ENCODE data around the gene SFXN5.

SFXN5 gene

GRCh38 chr2:72949642-72950041 is 121.9 kb downstream of the SFXN5 start:
- Mint-ChIP-seq H3K4me1 (ENCODE audit: low read depth) (peaks cover 20% of the 10 kb centered on the region), H3K27me3 (ENCODE audit: low read depth) (no peaks in the 10 kb centered on the region), H3K36me3 (ENCODE audit: low read depth) (no peaks in the 10 kb centered on the region), H3K9me3 (no peaks in the 10 kb centered on the region), H3K4me3 (no peak overlapping the region), H3K27ac (no peak overlapping the region)
- DNase-seq (ENCODE audit: low spot score): no peak

DNA sequence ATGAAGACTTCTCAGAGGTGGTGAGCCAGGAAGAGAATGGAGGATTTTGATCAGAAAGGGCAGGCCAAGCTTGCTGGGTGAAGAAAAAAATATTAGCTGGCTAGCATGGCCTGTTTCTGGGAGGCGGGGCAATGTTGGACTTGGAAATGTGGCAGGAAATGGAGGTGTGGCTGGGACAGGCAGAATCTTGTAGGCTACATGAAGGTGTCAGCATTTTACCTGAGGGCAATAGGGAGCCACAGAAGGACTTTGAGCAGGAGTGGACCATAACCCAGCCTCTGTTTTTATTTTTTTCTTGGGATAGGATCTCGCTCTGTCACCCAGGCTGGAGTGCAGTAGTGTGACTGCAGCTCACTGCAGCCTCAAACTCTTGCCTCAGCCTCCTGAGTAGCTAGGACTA is 122.5 kb downstream of the SFXN5 start:
- no peaks in the 10 kb centered on the region for H3K36me3 Mint-ChIP-seq (ENCODE audit: low read depth)
- no peak for DNase-seq (ENCODE audit: low spot score)
- H3K27ac Mint-ChIP-seq: no peak overlapping the region
- no peaks in the 10 kb centered on the region for H3K27me3 Mint-ChIP-seq (ENCODE audit: low read depth)
- H3K9me3 Mint-ChIP-seq: no peaks in the 10 kb centered on the region
- peaks cover 15% of the 10 kb centered on the region for H3K4me1 Mint-ChIP-seq (ENCODE audit: low read depth)
- H3K4me3 Mint-ChIP-seq: no peak overlapping the region

- no peak overlapping the region for H3K27ac Mint-ChIP-seq
- H3K36me3 Mint-ChIP-seq (ENCODE audit: low read depth): no peaks in the 10 kb centered on the region
- H3K4me3 Mint-ChIP-seq: no peak overlapping the region
- peaks cover 7% of the 10 kb centered on the region for H3K4me1 Mint-ChIP-seq (ENCODE audit: low read depth)
- H3K9me3 Mint-ChIP-seq: no peaks in the 10 kb centered on the region
- no peaks in the 10 kb centered on the region for H3K27me3 Mint-ChIP-seq (ENCODE audit: low read depth)
- DNase-seq (ENCODE audit: low spot score): no peak
Measured at GRCh38 chr2:72947952-72948830, 123.3 kb downstream of the SFXN5 start.

DNA sequence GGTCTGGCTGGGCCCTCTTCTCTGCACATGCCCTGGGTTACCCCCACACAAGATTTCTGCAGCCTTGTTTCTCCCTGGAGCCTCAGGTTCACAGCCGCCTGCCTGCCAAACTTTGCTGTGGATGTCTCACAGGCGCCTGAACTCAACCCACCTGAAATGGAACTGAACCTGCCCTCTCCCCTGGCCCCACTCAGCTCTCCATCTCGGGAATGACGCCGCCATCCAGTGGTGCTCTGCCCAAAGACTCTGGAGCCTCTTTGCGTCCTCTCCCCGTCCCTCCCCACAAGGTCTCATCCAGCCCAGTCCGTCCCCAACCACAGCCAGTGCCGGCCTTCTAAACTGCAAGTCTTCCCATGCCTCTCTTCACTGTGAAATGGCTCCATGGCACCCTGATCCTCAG is 125.0 kb downstream of the SFXN5 start:
- H3K27ac Mint-ChIP-seq: no peak overlapping the region

DNA sequence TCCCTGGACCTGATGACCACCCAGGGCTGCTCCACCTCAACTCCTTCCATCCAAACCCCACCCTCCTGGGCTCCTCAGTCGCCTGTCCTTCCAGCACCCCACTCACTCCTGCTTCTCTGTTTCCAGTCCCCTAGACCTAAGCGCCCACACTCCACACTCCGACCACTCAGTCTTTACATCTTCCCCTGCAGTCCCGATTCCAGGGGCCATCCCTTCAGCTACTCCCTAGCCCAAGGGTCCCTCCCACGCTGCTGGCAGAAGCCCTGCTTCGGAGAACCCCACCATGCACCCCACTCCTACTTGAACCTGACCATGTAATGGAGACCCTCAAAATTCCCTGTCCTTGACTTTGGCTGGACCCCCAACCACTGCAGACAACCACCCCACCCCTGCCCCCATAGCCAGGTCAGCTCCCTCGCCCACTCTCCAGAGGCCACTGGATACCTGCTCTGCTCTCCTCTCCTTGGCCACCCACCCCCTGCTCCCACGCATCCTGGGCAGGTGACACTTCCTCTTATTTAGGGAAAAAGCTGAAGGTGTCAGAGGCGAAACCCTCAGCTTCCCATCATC is 126.0 kb downstream of the SFXN5 start:
- H3K36me3 Mint-ChIP-seq (ENCODE audit: low read depth): no peaks in the 10 kb centered on the region
- no peak for DNase-seq (ENCODE audit: low spot score)
- H3K9me3 Mint-ChIP-seq: no peaks in the 10 kb centered on the region
- H3K27me3 Mint-ChIP-seq (ENCODE audit: low read depth): no peaks in the 10 kb centered on the region
- no peak overlapping the region for H3K4me3 Mint-ChIP-seq
- H3K4me1 Mint-ChIP-seq (ENCODE audit: low read depth): peaks cover 3% of the 10 kb centered on the region
- no peak overlapping the region for H3K27ac Mint-ChIP-seq

More for the DNA sequence above, 125.0 kb downstream of the SFXN5 start:
- Mint-ChIP-seq H3K4me1 (ENCODE audit: low read depth) (peaks cover 3% of the 10 kb centered on the region), H3K4me3 (no peak overlapping the region), H3K9me3 (no peaks in the 10 kb centered on the region), H3K36me3 (ENCODE audit: low read depth) (no peaks in the 10 kb centered on the region), H3K27me3 (ENCODE audit: low read depth) (no peaks in the 10 kb centered on the region)
- DNase-seq (ENCODE audit: low spot score): no peak

DNA sequence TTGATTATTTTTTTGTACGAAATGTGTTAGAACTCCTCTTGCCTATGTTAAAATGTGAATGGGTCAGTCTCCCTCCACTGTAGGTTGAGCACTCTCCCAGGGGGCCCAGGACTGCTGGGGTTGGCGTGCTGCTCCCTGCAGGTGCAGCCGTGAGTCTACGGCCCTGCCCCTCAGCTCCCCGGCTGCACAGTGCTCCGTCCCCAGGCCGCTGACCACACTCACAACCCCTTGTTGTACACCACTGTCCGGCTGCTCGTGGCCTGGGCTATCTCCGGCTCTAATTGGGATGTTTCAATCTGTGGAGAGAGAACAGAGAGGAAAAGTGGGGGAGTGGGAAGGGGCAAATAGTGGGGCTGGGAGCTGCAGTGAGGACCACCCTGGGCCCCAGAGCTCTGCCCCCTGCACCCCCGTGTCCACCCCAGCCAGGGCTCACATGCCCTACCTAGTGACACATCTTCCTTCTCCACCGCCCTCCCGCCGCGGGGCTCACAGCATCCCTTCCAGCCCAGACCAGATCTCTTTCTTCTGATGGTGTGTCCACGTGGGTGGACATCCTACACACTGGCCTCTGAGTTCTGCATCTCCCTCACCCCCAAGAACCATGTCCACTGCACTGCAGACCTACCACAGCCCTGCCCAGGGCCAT is 126.6 kb downstream of the SFXN5 start:
- no peak overlapping the region for H3K4me3 Mint-ChIP-seq
- no peaks in the 10 kb centered on the region for H3K27me3 Mint-ChIP-seq (ENCODE audit: low read depth)
- peaks cover 3% of the 10 kb centered on the region for H3K4me1 Mint-ChIP-seq (ENCODE audit: low read depth)
- H3K27ac Mint-ChIP-seq: no peak overlapping the region
- no peaks in the 10 kb centered on the region for H3K9me3 Mint-ChIP-seq
- H3K36me3 Mint-ChIP-seq (ENCODE audit: low read depth): no peaks in the 10 kb centered on the region
- no peak for DNase-seq (ENCODE audit: low spot score)

DNA sequence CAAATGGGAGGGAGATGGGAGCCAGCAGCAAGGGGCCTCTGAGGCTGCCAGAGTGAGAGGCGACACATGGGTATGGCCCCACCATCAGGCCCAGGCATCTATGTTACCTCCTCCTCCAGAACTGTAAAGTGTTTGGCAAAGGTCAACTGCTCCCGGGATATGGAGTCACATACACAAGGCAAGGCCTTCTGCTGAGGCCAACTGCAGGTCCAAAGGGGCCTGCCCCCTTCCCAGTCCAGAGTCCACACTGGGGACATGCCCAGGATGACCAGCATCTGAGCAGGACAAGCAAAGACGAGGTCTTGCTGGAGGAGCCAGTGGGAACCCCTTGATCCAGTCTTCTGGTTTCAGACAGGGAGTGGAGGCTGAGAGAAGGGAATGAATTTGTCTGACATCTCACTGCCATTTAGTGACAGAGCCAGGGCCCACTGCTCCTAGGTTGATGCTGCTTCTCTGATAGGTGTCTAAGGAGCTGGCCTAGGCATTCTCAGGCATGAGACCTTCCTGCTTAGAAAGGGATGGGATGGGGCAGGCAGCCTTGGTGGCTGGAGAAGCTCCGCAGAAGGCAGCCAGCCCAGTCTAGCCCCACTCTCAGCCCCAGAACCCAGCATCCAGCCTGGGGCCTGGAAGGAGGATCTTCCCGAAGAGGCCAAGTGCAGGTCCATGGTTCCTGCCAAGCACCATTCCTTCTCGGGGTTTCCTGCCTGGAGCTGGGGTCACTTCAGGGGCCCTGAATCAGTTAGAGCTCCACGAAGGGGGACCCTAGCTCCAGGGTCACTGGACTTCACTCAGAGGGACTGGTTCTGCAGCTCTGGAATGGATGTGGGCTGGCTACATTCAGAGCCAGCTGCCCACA is 127.7 kb downstream of the SFXN5 start:
- Mint-ChIP-seq H3K27ac (no peak overlapping the region), H3K27me3 (ENCODE audit: low read depth) (no peaks in the 10 kb centered on the region), H3K4me1 (ENCODE audit: low read depth) (no peaks in the 10 kb centered on the region), H3K36me3 (ENCODE audit: low read depth) (no peaks in the 10 kb centered on the region), H3K4me3 (no peak overlapping the region), H3K9me3 (no peaks in the 10 kb centered on the region)
- no peak for DNase-seq (ENCODE audit: low spot score)

DNA sequence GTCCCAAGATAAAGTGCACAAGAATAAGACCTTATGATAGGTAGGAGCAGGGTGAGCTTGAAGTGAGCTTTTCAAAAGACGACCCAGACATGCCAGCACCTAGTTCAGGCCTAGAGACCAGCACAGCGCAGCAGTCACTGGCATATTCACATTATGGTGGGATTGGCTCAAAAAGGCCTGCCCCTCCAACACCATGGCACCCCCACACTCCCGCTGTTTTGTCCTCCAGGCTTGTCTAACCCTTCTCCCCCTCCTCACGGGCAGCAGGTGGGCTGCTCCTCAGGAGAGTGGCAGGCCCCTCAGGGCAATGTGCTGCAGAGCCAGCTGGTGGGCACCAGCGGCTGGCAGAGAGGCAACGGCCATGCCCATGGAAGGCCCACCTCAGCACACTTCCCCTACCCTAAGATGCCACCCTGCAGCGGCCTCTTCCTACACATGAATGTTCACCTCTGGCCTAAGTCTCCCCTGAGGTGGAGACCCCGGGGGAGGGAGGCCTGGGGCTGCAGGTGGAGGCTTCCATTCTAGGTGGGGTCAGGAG is 128.6 kb downstream of the SFXN5 start:
- Mint-ChIP-seq H3K36me3 (ENCODE audit: low read depth) (no peaks in the 10 kb centered on the region), H3K27me3 (ENCODE audit: low read depth) (no peaks in the 10 kb centered on the region), H3K27ac (no peak overlapping the region), H3K4me3 (no peak overlapping the region), H3K9me3 (no peaks in the 10 kb centered on the region), H3K4me1 (ENCODE audit: low read depth) (no peaks in the 10 kb centered on the region)
- DNase-seq (ENCODE audit: low spot score): no peak

- no peaks in the 10 kb centered on the region for H3K4me1 Mint-ChIP-seq (ENCODE audit: low read depth)
Measured at GRCh38 chr2:72942293-72942692, 129.2 kb downstream of the SFXN5 start.

DNA sequence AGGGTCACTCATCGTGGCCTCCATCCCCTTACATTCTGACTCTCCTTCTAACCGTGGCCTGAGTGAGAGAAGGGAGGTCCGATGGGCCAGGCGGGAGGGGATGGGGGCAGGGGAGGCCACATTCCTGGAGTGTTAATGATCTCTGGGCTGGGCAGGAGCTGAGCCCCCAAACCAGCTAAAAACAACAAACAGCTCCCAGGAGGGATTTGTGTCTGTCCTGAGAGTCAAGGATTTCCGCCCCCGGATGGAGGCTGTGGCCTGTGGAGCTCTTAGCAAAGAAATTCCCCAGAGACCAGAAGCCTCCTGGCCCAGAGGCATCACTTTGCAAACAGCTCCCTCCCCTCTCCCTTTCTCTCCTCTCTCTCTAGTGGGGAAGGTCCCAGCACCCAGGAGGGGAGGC is 130.7 kb downstream of the SFXN5 start:
- DNase-seq (ENCODE audit: low spot score): no peak
- Mint-ChIP-seq H3K4me1 (ENCODE audit: low read depth) (no peaks in the 10 kb centered on the region), H3K27ac (no peak overlapping the region), H3K27me3 (ENCODE audit: low read depth) (no peaks in the 10 kb centered on the region), H3K9me3 (no peaks in the 10 kb centered on the region), H3K4me3 (no peak overlapping the region), H3K36me3 (ENCODE audit: low read depth) (no peaks in the 10 kb centered on the region)

More at GRCh38 chr2:72942293-72942692, 129.2 kb downstream of the SFXN5 start:
- Mint-ChIP-seq H3K4me3 (no peak overlapping the region), H3K27me3 (ENCODE audit: low read depth) (no peaks in the 10 kb centered on the region), H3K27ac (no peak overlapping the region), H3K9me3 (no peaks in the 10 kb centered on the region), H3K36me3 (ENCODE audit: low read depth) (no peaks in the 10 kb centered on the region)
- no peak for DNase-seq (ENCODE audit: low spot score)

- no peak for DNase-seq (ENCODE audit: low spot score)
- no peak overlapping the region for H3K27ac Mint-ChIP-seq
- H3K4me1 Mint-ChIP-seq (ENCODE audit: low read depth): no peaks in the 10 kb centered on the region
- H3K36me3 Mint-ChIP-seq (ENCODE audit: low read depth): no peaks in the 10 kb centered on the region
- no peaks in the 10 kb centered on the region for H3K27me3 Mint-ChIP-seq (ENCODE audit: low read depth)
- H3K4me3 Mint-ChIP-seq: no peak overlapping the region
- H3K9me3 Mint-ChIP-seq: no peaks in the 10 kb centered on the region
Measured at GRCh38 chr2:72940361-72940760, 131.2 kb downstream of the SFXN5 start.

GRCh38 chr2:72938455-72938854 is 133.1 kb downstream of the SFXN5 start:
- no peak overlapping the region for H3K4me3 Mint-ChIP-seq
- no peaks in the 10 kb centered on the region for H3K4me1 Mint-ChIP-seq (ENCODE audit: low read depth)
- no peak for DNase-seq (ENCODE audit: low spot score)
- H3K9me3 Mint-ChIP-seq: no peaks in the 10 kb centered on the region
- H3K27me3 Mint-ChIP-seq (ENCODE audit: low read depth): no peaks in the 10 kb centered on the region
- H3K27ac Mint-ChIP-seq: no peak overlapping the region
- no peaks in the 10 kb centered on the region for H3K36me3 Mint-ChIP-seq (ENCODE audit: low read depth)

- no peaks in the 10 kb centered on the region for H3K9me3 Mint-ChIP-seq
- H3K27ac Mint-ChIP-seq: no peak overlapping the region
- H3K4me3 Mint-ChIP-seq: no peak overlapping the region
- H3K36me3 Mint-ChIP-seq (ENCODE audit: low read depth): no peaks in the 10 kb centered on the region
- DNase-seq (ENCODE audit: low spot score): no peak
- no peaks in the 10 kb centered on the region for H3K27me3 Mint-ChIP-seq (ENCODE audit: low read depth)
- no peaks in the 10 kb centered on the region for H3K4me1 Mint-ChIP-seq (ENCODE audit: low read depth)
Measured at GRCh38 chr2:72937356-72937669, 134.2 kb downstream of the SFXN5 start.
